C4-2B (cell line): Measurements from ENCODE around the gene IGLL5.

Experiments used
- ZFX ChIP-seq: fragments of 450-650 bp; IDR thresholded peaks from 2 replicates; pipeline ENCODE4 v1.6.1; 2017
- TF ChIP-seq, protein P1 (sequence below): fragments of 450-650 bp; conservative IDR thresholded peaks from 2 replicates; pipeline ENCODE4 v1.5.1; 2017; ENCODE audit warnings: mild to moderate bottlenecking

DNA sequence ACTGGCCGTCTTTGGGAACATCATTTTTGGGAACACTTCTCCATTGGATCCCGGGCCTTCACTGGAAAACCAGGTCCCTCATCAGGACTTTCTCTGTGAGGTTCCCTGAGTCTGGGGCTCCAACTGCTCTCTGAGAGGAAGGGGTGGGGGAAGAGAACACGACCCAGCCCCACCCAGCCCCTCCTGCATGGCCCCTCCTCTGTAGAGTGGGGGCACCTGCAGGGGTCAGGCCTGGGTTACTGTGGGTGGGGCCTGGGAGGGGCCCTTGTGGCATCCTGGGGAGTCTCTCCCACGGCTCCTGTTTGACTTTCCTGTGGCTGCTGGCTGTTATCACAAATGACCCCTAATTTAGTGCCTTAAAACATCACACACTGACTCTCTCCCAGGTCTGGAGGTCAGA, 36.3 kb downstream of the IGLL5 start:
- TF ChIP-seq, protein P1, sequence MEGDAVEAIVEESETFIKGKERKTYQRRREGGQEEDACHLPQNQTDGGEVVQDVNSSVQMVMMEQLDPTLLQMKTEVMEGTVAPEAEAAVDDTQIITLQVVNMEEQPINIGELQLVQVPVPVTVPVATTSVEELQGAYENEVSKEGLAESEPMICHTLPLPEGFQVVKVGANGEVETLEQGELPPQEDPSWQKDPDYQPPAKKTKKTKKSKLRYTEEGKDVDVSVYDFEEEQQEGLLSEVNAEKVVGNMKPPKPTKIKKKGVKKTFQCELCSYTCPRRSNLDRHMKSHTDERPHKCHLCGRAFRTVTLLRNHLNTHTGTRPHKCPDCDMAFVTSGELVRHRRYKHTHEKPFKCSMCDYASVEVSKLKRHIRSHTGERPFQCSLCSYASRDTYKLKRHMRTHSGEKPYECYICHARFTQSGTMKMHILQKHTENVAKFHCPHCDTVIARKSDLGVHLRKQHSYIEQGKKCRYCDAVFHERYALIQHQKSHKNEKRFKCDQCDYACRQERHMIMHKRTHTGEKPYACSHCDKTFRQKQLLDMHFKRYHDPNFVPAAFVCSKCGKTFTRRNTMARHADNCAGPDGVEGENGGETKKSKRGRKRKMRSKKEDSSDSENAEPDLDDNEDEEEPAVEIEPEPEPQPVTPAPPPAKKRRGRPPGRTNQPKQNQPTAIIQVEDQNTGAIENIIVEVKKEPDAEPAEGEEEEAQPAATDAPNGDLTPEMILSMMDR = no peak
- TF ChIP-seq ZFX = no peak
